ENCODE data around the gene GNG7. TPM values are rescaled to one million over a fixed set of nuclear protein-coding genes. Genes with fewer than 3 reads are reported as not detected.

The GNG7 gene
- polyA plus RNA-seq, 1 of the 3 experiments (the other 2 are of a cell fraction): 2.2 TPM

DNA sequence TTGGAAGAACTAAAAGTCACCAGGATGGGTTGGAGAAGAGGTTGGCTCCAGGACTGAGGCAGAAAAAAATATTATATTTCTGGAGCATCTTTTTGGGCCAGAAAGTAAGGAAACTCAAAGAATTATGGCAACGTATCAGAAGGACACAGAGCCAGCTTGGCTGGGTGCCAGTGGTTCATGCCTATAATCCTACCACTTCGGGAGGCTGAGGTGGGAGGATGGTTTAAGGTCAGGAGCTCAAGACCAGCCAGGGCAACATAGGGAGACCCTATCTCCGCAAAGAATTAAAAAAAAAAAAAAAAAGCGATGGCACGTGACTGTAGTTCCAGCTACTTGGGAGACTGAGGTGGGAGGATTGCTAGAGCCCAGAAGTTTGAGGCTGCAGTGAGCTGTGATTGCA is 118.5 kb downstream of the GNG7 start:
- Histone ChIP-seq H4K20me1 (ENCODE audit: insufficient read depth) (no peaks in the 10 kb centered on the region), H3K4me1 (ENCODE audit: control insufficient read depth in 1 of 2, insufficient read depth in 2 of 2, low read depth in 1 of 2, low read length in 1 of 2) (peaks cover 0 to 4% of the 10 kb centered on the region in 2 experiments; a peak in 1 of 4 replicates), H3K9ac (no peak overlapping the region), H3K27me3 (ENCODE audit: insufficient read depth) (no peaks in the 10 kb centered on the region), H3F3A (replicated peaks; ENCODE audit: insufficient read depth) (peaks cover 2% of the 10 kb centered on the region), H3K79me2 (ENCODE audit: insufficient read depth) (peaks cover 5% of the 10 kb centered on the region; the same call in 1 of the 2 replicates), H3K27ac (ENCODE audit: low read depth in 2 of 2, low read length in 1 of 2) (no peak overlapping the region), H3K4me2 (no peak overlapping the region), H3K9me2 (no peaks in the 10 kb centered on the region), H3K36me3 (replicated peaks in 1 of 2; ENCODE audit: control insufficient read depth in 1 of 2, insufficient read depth in 2 of 2, low read length in 1 of 2) (no peaks in the 10 kb centered on the region), H3K4me3 (ENCODE audit: low read depth in 2 of 2, low read length in 1 of 2) (no peak overlapping the region), H2AFZ (ENCODE audit: low read depth) (no peak overlapping the region), H3K9me3 (no peaks in the 10 kb centered on the region)
- CTCF ChIA-PET: no interaction called here
- TF ChIP-seq NFIC (IDR thresholded peaks at IDR 0.05; ENCODE audit: borderline replicate concordance) (no peak), EP300 (IDR thresholded peaks at IDR 0.05; ENCODE audit: borderline replicate concordance in 1 of 2, low read depth in 1 of 2, low read length in 1 of 2) (no peak), RAD21 (IDR thresholded peaks at IDR 0.05; ENCODE audit: low read length) (no peak), TCF12 (IDR thresholded peaks at IDR 0.05) (no peak), RCOR1 (IDR thresholded peaks at IDR 0.05; ENCODE audit: low read length) (no peak)
- TF ChIP-seq, protein P1, sequence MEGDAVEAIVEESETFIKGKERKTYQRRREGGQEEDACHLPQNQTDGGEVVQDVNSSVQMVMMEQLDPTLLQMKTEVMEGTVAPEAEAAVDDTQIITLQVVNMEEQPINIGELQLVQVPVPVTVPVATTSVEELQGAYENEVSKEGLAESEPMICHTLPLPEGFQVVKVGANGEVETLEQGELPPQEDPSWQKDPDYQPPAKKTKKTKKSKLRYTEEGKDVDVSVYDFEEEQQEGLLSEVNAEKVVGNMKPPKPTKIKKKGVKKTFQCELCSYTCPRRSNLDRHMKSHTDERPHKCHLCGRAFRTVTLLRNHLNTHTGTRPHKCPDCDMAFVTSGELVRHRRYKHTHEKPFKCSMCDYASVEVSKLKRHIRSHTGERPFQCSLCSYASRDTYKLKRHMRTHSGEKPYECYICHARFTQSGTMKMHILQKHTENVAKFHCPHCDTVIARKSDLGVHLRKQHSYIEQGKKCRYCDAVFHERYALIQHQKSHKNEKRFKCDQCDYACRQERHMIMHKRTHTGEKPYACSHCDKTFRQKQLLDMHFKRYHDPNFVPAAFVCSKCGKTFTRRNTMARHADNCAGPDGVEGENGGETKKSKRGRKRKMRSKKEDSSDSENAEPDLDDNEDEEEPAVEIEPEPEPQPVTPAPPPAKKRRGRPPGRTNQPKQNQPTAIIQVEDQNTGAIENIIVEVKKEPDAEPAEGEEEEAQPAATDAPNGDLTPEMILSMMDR (IDR thresholded peaks at IDR 0.05): no peak
- WGBS (ENCODE audit: low lambda C conversion rate): 35% methylated on average over 5 of the region's 5 CpGs
- POLR2A ChIA-PET: no interaction called here
- no peak for DNase-seq

DNA sequence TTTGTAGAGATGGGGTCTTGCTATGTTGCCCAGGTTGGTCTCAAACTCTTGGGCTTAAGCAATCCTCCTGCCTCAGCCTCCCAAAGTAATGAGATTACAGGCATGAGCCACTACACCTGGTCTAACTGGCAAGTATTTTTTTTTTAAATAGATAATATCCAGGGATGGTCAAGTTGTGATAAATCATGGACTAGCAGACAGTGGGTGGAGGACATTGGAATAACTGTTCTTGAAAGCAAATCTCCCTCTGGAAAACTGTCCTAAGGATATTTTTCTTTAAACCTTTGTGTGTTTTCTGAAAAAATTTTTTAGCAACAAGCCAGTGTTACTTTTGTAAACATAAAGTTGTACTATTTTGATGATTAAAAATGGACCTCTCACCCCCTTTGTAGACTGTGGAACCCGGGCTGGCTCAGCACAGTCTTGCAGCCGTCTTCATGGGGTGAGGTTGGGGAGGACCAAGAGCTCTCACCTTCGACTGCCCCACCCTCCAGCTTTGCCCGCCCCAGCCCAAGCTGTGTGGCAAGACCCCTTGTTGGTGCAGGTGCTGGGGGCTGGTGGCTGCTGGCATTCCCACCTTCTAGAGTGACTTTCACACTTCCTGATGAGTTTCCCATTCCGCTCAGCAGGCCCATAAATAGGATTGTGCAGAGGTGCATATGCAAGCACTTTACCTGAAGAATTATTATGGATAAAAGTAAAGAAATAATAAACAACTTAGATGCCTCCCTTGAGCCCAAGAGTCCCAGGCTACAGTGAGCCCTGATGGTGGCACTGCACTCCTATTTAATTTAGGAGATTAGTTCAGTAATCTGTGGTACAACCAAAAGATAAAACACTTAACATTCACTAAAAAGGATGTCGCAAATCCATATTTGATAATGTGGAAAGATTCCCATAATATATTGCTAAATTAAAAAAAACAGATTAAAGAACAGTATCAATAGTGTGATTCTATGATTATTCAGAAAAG is 119.2 kb downstream of the GNG7 start:
- ChIA-PET POLR2A (no interaction called here), CTCF (no interaction called here)
- 59% methylated on average over 4 of the region's 6 CpGs for WGBS (ENCODE audit: low lambda C conversion rate)

More for the DNA sequence above, 119.2 kb downstream of the GNG7 start:
- H3F3A ChIP-seq (replicated peaks; ENCODE audit: insufficient read depth): peaks cover 10% of the 10 kb centered on the region
- H3K4me1 ChIP-seq (ENCODE audit: control insufficient read depth in 1 of 2, insufficient read depth in 2 of 2, low read depth in 1 of 2, low read length in 1 of 2): peaks cover 6 to 7% of the 10 kb centered on the region in 2 experiments; a peak in 3 of 4 replicates
- no peaks in the 10 kb centered on the region for H3K27me3 ChIP-seq (ENCODE audit: insufficient read depth)
- H3K9ac ChIP-seq: no peak overlapping the region
- no peak overlapping the region for H3K4me3 ChIP-seq (ENCODE audit: low read depth in 2 of 2, low read length in 1 of 2)
- no peak overlapping the region for H3K4me2 ChIP-seq
- no peak overlapping the region for H2AFZ ChIP-seq (ENCODE audit: low read depth)
- no peaks in the 10 kb centered on the region for H3K9me3 ChIP-seq
- no peak for DNase-seq
- peaks cover 5% of the 10 kb centered on the region; the same call in 1 of the 2 replicates for H3K79me2 ChIP-seq (ENCODE audit: insufficient read depth)
- H3K36me3 ChIP-seq (replicated peaks in 1 of 2; ENCODE audit: control insufficient read depth in 1 of 2, insufficient read depth in 2 of 2, low read length in 1 of 2): no peaks in the 10 kb centered on the region
- no peak overlapping the region for H3K27ac ChIP-seq (ENCODE audit: low read depth in 2 of 2, low read length in 1 of 2)
- H4K20me1 ChIP-seq (ENCODE audit: insufficient read depth): no peaks in the 10 kb centered on the region
- TF ChIP-seq, protein P2, sequence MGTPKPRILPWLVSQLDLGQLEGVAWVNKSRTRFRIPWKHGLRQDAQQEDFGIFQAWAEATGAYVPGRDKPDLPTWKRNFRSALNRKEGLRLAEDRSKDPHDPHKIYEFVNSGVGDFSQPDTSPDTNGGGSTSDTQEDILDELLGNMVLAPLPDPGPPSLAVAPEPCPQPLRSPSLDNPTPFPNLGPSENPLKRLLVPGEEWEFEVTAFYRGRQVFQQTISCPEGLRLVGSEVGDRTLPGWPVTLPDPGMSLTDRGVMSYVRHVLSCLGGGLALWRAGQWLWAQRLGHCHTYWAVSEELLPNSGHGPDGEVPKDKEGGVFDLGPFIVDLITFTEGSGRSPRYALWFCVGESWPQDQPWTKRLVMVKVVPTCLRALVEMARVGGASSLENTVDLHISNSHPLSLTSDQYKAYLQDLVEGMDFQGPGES (IDR thresholded peaks at IDR 0.05; ENCODE audit: low read depth, low read length): no peak
- TF ChIP-seq GABPA (IDR thresholded peaks at IDR 0.05; ENCODE audit: low read depth): no peak
- TF ChIP-seq, protein P3, sequence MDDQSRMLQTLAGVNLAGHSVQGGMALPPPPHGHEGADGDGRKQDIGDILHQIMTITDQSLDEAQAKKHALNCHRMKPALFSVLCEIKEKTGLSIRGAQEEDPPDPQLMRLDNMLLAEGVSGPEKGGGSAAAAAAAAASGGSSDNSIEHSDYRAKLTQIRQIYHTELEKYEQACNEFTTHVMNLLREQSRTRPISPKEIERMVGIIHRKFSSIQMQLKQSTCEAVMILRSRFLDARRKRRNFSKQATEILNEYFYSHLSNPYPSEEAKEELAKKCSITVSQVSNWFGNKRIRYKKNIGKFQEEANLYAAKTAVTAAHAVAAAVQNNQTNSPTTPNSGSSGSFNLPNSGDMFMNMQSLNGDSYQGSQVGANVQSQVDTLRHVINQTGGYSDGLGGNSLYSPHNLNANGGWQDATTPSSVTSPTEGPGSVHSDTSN (IDR thresholded peaks at IDR 0.05): no peak
- TF ChIP-seq, protein P1 (IDR thresholded peaks at IDR 0.05): no peak
- TF ChIP-seq NFIC (IDR thresholded peaks at IDR 0.05; ENCODE audit: borderline replicate concordance): no peak
- no peak for TF ChIP-seq RFX5 (IDR thresholded peaks at IDR 0.05; ENCODE audit: low read length)
- no peak for TF ChIP-seq GATA2 (CRISPR knock-in tag; IDR thresholded peaks at IDR 0.05)
- TF ChIP-seq SMC3 (IDR thresholded peaks at IDR 0.05; ENCODE audit: low read depth, low read length): no peak
- TF ChIP-seq EP300 (IDR thresholded peaks at IDR 0.05; ENCODE audit: borderline replicate concordance in 1 of 2, low read depth in 1 of 2, low read length in 1 of 2): no peak
- TF ChIP-seq RAD21 (IDR thresholded peaks at IDR 0.05; ENCODE audit: low read length): no peak
- no peak for TF ChIP-seq TCF12 (IDR thresholded peaks at IDR 0.05)
- no peak for TF ChIP-seq FOXM1 (IDR thresholded peaks at IDR 0.05; ENCODE audit: low read depth)
- TF ChIP-seq, protein P4, sequence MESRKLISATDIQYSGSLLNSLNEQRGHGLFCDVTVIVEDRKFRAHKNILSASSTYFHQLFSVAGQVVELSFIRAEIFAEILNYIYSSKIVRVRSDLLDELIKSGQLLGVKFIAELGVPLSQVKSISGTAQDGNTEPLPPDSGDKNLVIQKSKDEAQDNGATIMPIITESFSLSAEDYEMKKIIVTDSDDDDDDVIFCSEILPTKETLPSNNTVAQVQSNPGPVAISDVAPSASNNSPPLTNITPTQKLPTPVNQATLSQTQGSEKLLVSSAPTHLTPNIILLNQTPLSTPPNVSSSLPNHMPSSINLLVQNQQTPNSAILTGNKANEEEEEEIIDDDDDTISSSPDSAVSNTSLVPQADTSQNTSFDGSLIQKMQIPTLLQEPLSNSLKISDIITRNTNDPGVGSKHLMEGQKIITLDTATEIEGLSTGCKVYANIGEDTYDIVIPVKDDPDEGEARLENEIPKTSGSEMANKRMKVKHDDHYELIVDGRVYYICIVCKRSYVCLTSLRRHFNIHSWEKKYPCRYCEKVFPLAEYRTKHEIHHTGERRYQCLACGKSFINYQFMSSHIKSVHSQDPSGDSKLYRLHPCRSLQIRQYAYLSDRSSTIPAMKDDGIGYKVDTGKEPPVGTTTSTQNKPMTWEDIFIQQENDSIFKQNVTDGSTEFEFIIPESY (IDR thresholded peaks at IDR 0.05; ENCODE audit: borderline replicate concordance, low read depth): no peak
- TF ChIP-seq MEF2A (IDR thresholded peaks at IDR 0.05; ENCODE audit: borderline replicate concordance, low read depth): no peak
- no peaks in the 10 kb centered on the region for H3K9me2 ChIP-seq
